Activated naive CD4-positive, alpha-beta T cell treated with anti-CD3 and anti-CD28 coated beads for 36 hours (primary cell): ENCODE results near the gene OAS1. TPM values are rescaled to one million over a fixed set of nuclear protein-coding genes. Genes with fewer than 3 reads are reported as not detected.
A peak's percentile ranks its signal among the peaks of the same experiment; 100 is the strongest.
"Not testable (repeated sequence)": the region's sequence is repeated elsewhere in the genome, so short reads cannot be mapped to it uniquely, and the experiment has no call there.

Experiments used
- CTCF ChIA-PET: fragments of 350-600 bp; sonication (Branson Sonifier 250); formaldehyde crosslinking; loops from one replicate; lab custom pipeline; 2021; ENCODE audit warnings: antibody characterized with exemption; lab: Charles Lee
- DNase-seq: peaks from one replicate; pipeline ENCODE4 v3.0.0-alpha.2; 2020
- H3K27ac Mint-ChIP-seq: one replicate; pipeline ENCODE4 v1.8.0; 2021; ENCODE audit warnings: mild to moderate bottlenecking, mixed read lengths
- H3K27me3 Mint-ChIP-seq: one replicate; pipeline ENCODE4 v1.8.0; 2021; ENCODE audit warnings: low read depth, mixed read lengths
- H3K36me3 Mint-ChIP-seq: one replicate; pipeline ENCODE4 v1.8.0; 2021; ENCODE audit warnings: low read depth, mixed read lengths
- H3K4me1 Mint-ChIP-seq: one replicate; pipeline ENCODE4 v1.8.0; 2021; ENCODE audit warnings: low read depth, mixed read lengths
- H3K4me3 Mint-ChIP-seq: one replicate; pipeline ENCODE4 v1.8.0; 2021; ENCODE audit warnings: mild to moderate bottlenecking, moderate library complexity, mixed read lengths
- H3K9me3 Mint-ChIP-seq: one replicate; pipeline ENCODE4 v1.8.0; 2021; ENCODE audit warnings: mixed read lengths
- intact Hi-C: fragments of 100-400 bp; cut with micrococcal nuclease; formaldehyde crosslinking; loops from one replicate; pipeline ENCODE4 v1.15.1; 2023
- total RNA-seq, 2 experiments: library from RNA; stranded (reverse); gene quantifications; one replicate each; pipeline ENCODE4 v1.2.3, GENCODE V29; 2021

OAS1 gene
- total RNA-seq, 2 experiments from 2014 or later = 41.6 to 41.7 TPM

DNA sequence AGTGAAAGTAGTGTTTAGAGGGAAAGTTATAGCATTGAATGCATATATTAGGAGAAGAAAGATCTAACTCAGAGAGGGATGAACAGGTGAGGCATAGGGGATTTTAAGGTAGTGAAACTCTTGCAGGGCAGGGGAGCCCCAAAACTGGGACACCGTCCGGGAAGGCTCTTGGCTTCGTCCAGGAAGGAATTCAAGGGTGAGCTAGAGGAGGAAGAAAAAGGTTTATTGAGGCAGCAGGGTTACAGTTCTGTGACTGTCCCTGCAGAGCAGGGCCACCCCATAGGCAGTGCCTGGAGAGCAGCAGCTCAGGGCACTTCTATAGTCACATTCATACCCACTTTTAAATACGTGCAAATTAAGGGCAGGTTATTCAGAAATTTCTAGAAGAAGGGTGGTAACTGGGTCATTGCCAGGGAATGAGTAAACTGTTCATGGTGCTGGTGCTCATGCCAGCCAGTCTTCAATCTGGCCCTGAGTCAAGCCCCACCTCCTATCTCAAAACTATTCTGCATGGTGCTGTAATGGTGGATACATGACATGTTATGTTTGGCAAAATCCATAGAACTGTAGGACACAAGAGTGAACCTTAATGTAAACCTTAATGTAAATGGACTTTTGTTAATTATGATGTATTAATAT lies 1.2 kb upstream of the OAS1 start:
- Mint-ChIP-seq H3K4me3 (no peak overlapping the region), H3K27me3 (no peaks in the 10 kb centered on the region), H3K27ac (no peak overlapping the region), H3K9me3 (no peaks in the 10 kb centered on the region), H3K4me1 (peaks cover 60% of the 10 kb centered on the region), H3K36me3 (peaks cover 15% of the 10 kb centered on the region)
- no peak for DNase-seq
- CTCF ChIA-PET = interaction anchor here (1.7 kb wide), 1 partner anchor 87 kb away, joined by 4 read pairs; no protein-coding TSS in a partner anchor
- intact Hi-C loops = loop anchor here (2.0 to 5.0 kb wide), 3 partner anchors 31 to 408 kb away; no protein-coding TSS in a partner anchor

- H3K9me3 Mint-ChIP-seq = peaks cover 2% of the 10 kb centered on the region
- peaks cover 24% of the 10 kb centered on the region for H3K36me3 Mint-ChIP-seq
- CTCF ChIA-PET = interaction anchor here (0.6 to 4.5 kb wide), 11 partner anchors 8 to 1059 kb away, joined by 3 to 23 read pairs (median 4); partner anchors contain the start of genes OAS2 and OAS3
- H3K27me3 Mint-ChIP-seq = no peaks in the 10 kb centered on the region
- intact Hi-C loops = loop anchor here (1.0 to 5.0 kb wide), 4 partner anchors 29 to 410 kb away; partner anchors contain the start of gene OAS2
- DNase-seq = no peak
- peak overlapping the region; percentile 81 for H3K27ac Mint-ChIP-seq
- H3K4me1 Mint-ChIP-seq = peaks cover 56% of the 10 kb centered on the region
- peak overlapping the region; percentile 87 for H3K4me3 Mint-ChIP-seq
Observed at GRCh38 chr12:112907415-112908157, 824 bp downstream of the OAS1 start.

GRCh38 chr12:112908548-112908947 lies 1.8 kb downstream of the OAS1 start:
- Mint-ChIP-seq H3K9me3 (peaks cover 11% of the 10 kb centered on the region), H3K27ac (peak overlapping the region; percentile 28), H3K27me3 (no peaks in the 10 kb centered on the region), H3K4me3 (peak overlapping the region; percentile 87), H3K36me3 (peaks cover 32% of the 10 kb centered on the region), H3K4me1 (peaks cover 55% of the 10 kb centered on the region)
- intact Hi-C loops = loop anchor here (5.0 kb wide), 2 partner anchors 244 to 411 kb away; no protein-coding TSS in a partner anchor
- peak; percentile 26 for DNase-seq
- CTCF ChIA-PET = interaction anchor here (0.7 to 4.5 kb wide), 3 partner anchors 9 to 84 kb away, joined by 3 to 23 read pairs (median 16); no protein-coding TSS in a partner anchor

- peaks cover 52% of the 10 kb centered on the region for H3K4me1 Mint-ChIP-seq
- H3K4me3 Mint-ChIP-seq = no peak overlapping the region
- intact Hi-C loops = loop anchor here (5.0 kb wide), 2 partner anchors 243 to 412 kb away; no protein-coding TSS in a partner anchor
- no peaks in the 10 kb centered on the region for H3K27me3 Mint-ChIP-seq
- peaks cover 37% of the 10 kb centered on the region for H3K36me3 Mint-ChIP-seq
- peaks cover 15% of the 10 kb centered on the region for H3K9me3 Mint-ChIP-seq
- CTCF ChIA-PET = interaction anchor here (3.3 to 4.5 kb wide), 2 partner anchors 10 to 83 kb away, joined by 16 to 23 read pairs; no protein-coding TSS in a partner anchor
- no peak for DNase-seq
- H3K27ac Mint-ChIP-seq = no peak overlapping the region
Observed at GRCh38 chr12:112909693-112910092, 2.9 kb downstream of the OAS1 start.

DNA sequence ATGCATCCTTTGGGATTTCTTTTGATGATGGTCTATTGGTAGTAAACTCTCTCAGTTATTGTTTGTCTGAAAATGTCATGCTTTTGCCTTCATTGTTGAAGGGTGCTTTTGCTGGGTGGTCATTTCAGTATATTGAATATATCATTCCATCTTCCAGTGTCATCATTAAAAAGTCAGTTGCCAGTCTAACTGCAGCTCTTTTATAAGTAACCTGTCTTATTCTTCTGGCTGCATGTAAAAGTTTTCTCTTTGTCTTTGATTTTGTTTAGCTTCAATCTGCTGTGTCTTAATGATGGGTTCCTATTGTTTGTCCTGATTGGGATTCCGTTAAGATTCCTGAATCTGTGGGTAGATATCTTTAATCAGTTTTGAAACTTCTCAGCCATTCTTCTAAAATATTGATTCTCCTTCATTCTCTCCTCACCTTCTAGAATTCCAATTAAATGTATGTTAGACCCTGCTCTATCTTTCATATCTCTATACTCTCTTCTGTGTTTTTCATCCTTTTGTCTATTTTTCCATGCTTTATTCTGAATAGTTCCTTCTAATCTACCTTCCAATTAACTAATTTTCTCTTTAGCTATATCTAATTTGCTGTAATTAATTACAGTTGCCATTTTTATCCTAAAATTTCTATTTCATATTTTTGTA lies 6.4 kb downstream of the OAS1 start:
- Mint-ChIP-seq H3K27ac (no peak overlapping the region), H3K27me3 (no peaks in the 10 kb centered on the region), H3K4me3 (no peak overlapping the region), H3K4me1 (peaks cover 31% of the 10 kb centered on the region), H3K9me3 (peaks cover 15% of the 10 kb centered on the region), H3K36me3 (peaks cover 51% of the 10 kb centered on the region)
- CTCF ChIA-PET = no interaction called here
- no peak for DNase-seq
- intact Hi-C loops = no loop called here

- Mint-ChIP-seq H3K9me3 (peaks cover 15% of the 10 kb centered on the region), H3K4me1 (peaks cover 24% of the 10 kb centered on the region), H3K36me3 (peaks cover 53% of the 10 kb centered on the region)
- H3K27ac Mint-ChIP-seq, DNase-seq, H3K4me3 Mint-ChIP-seq, CTCF ChIA-PET, intact Hi-C loops, H3K27me3 Mint-ChIP-seq: not testable (repeated sequence)
Observed at GRCh38 chr12:112913888-112914287, 7.1 kb downstream of the OAS1 start.

DNA sequence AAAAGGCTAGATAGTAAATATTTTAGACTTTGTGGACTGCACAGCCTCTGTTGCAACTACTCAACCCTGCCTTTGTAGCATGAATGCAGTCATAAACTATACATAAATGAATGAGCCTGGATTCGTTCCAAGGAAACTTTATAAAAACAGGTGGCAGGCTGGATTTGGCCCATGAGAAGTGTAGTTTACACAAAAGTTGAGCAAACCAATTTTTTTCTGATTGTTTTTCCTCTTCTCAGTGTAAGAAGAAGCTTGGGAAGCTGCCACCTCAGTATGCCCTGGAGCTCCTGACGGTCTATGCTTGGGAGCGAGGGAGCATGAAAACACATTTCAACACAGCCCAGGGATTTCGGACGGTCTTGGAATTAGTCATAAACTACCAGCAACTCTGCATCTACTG lies 9.5 kb downstream of the OAS1 start:
- intact Hi-C loops = no loop called here
- Mint-ChIP-seq H3K27me3 (no peaks in the 10 kb centered on the region), H3K4me3 (no peak overlapping the region), H3K9me3 (peaks cover 15% of the 10 kb centered on the region), H3K27ac (no peak overlapping the region), H3K4me1 (peaks cover 7% of the 10 kb centered on the region), H3K36me3 (peaks cover 43% of the 10 kb centered on the region)
- CTCF ChIA-PET = interaction anchor here (1.2 kb wide), 2 partner anchors 9 to 16 kb away, joined by 3 to 4 read pairs; partner anchors contain the start of gene OAS1
- no peak for DNase-seq

- Mint-ChIP-seq H3K9me3 (peaks cover 3% of the 10 kb centered on the region), H3K27ac (no peak overlapping the region), H3K4me3 (no peak overlapping the region), H3K27me3 (no peaks in the 10 kb centered on the region), H3K36me3 (peaks cover 28% of the 10 kb centered on the region), H3K4me1 (peaks cover 7% of the 10 kb centered on the region)
- DNase-seq = no peak
- CTCF ChIA-PET = no interaction called here
- intact Hi-C loops = no loop called here
Observed at GRCh38 chr12:112919121-112919520, 12.4 kb downstream of the OAS1 start.

DNA sequence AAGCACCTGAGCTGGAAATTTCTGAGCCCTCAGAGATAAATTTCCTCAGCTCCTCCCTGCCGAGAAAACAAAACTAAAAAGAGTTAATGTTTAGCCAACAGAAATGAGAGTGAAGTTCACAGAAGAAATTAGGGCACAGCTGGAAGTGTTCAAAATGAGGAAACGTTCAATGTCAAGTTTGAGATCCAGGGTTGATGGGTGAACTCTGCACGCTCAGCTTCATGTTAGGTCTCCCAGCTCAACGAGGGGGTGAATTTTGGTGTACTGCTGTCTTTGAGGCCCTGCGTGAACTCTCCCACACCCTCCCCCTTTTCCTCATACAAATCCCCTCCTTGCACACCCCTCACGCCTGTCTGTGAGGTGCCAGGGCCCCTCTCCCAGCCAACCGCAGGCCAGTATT lies 18.2 kb downstream of the OAS1 start:
- Mint-ChIP-seq H3K9me3 (peaks cover 6% of the 10 kb centered on the region), H3K4me3 (no peak overlapping the region), H3K27me3 (no peaks in the 10 kb centered on the region), H3K4me1 (no peaks in the 10 kb centered on the region), H3K27ac (no peak overlapping the region), H3K36me3 (no peaks in the 10 kb centered on the region)
- DNase-seq = no peak
- intact Hi-C loops = no loop called here
- CTCF ChIA-PET = interaction anchor here (0.7 to 1.5 kb wide), 3 partner anchors 25 to 794 kb away, joined by 3 to 5 read pairs (median 3); no protein-coding TSS in a partner anchor

DNA sequence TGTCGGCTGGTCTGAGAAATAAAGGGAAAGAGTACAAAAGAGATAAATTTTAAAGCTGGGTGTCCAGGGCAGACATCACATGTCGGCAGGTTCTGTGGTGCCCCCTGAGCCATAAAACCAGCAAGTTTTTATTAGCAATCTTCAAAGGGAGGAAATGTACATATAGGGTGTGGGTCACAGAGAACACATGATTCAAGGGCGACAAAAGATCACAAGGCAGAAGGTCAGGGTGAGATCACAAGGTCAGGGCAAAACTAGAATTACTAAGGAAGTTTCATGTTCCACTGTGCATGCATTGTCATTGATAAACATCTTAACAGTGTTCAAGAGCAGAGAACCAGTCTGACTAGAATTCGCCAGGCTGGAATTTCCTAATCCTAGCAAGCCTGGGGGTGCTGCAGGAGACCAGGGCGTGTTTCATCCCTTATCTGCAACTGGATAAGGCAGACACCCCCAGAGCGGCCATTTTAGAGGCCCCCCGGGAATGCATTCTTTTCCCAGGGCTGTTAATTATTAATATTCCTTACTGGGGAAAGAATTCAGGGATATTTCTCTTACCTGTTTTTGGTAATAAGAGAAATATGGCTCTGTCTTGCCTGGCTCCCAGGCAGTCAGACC lies 19.8 kb downstream of the OAS1 start:
- H3K4me1 Mint-ChIP-seq, intact Hi-C loops, H3K36me3 Mint-ChIP-seq, H3K4me3 Mint-ChIP-seq, H3K9me3 Mint-ChIP-seq, H3K27ac Mint-ChIP-seq, H3K27me3 Mint-ChIP-seq, DNase-seq, CTCF ChIA-PET: not testable (repeated sequence)

GRCh38 chr12:112927475-112927874 lies 20.7 kb downstream of the OAS1 start:
- H3K27me3 Mint-ChIP-seq = no peaks in the 10 kb centered on the region
- DNase-seq = no peak
- intact Hi-C loops = no loop called here
- peaks cover 6% of the 10 kb centered on the region for H3K9me3 Mint-ChIP-seq
- no peaks in the 10 kb centered on the region for H3K4me1 Mint-ChIP-seq
- CTCF ChIA-PET = no interaction called here
- H3K27ac Mint-ChIP-seq = no peak overlapping the region
- no peak overlapping the region for H3K4me3 Mint-ChIP-seq
- H3K36me3 Mint-ChIP-seq = no peaks in the 10 kb centered on the region

DNA sequence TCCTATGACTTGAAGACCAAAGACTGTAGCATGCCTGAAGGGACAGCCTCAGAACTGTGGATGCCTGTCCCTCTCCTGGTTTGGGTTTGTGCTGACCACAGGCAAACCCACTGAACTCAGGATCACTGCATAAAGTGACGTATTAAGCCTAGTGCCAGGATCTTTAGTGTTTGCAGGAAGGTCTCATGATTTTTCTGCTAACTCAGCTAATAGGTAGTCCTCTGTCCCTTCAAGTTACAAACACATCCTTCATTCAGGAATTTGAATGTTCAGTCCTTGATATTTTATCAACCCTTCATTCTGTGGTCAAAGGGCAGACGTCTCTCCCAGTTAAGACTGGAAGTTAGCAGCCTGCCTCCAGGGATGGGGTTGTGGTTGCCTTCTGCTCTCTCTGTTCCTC lies 21.2 kb downstream of the OAS1 start:
- CTCF ChIA-PET = no interaction called here
- Mint-ChIP-seq H3K9me3 (peaks cover 6% of the 10 kb centered on the region), H3K27ac (no peak overlapping the region), H3K27me3 (no peaks in the 10 kb centered on the region), H3K4me3 (no peak overlapping the region), H3K36me3 (no peaks in the 10 kb centered on the region), H3K4me1 (no peaks in the 10 kb centered on the region)
- intact Hi-C loops = no loop called here
- DNase-seq = no peak
